Cardiac fibroblast (primary cell): ENCODE results near the gene SCARB2.

ENCODE experiments used
- DNase-seq, 2 donors: peaks; one replicate each; pipeline versions ENCODE4 v3.0.0 to v3.0.0-alpha.2; 2010; ENCODE audit warnings: low read depth in 2 of 2
- H3K4me3 ChIP-seq, 2 donors: replicated peaks in 1 of 2; 1 replicate in 1 of 2; 2 replicates in 1 of 2; pipeline ENCODE4 v1.5.1; 2011; ENCODE audit warnings: low read depth in 2 of 2, low read length in 2 of 2, mild to moderate bottlenecking in 2 of 2, moderate library complexity in 1 of 2
- TF ChIP-seq, protein P1 (sequence below): IDR thresholded peaks from one replicate; pipeline ENCODE4 v1.5.1; 2011; ENCODE audit warnings: low read depth, mild to moderate bottlenecking, low read length, inconsistent platforms

The SCARB2 gene

GRCh38 chr4:76215077-76215476 lies 1.5 kb upstream of the SCARB2 start:
- TF ChIP-seq, protein P1, sequence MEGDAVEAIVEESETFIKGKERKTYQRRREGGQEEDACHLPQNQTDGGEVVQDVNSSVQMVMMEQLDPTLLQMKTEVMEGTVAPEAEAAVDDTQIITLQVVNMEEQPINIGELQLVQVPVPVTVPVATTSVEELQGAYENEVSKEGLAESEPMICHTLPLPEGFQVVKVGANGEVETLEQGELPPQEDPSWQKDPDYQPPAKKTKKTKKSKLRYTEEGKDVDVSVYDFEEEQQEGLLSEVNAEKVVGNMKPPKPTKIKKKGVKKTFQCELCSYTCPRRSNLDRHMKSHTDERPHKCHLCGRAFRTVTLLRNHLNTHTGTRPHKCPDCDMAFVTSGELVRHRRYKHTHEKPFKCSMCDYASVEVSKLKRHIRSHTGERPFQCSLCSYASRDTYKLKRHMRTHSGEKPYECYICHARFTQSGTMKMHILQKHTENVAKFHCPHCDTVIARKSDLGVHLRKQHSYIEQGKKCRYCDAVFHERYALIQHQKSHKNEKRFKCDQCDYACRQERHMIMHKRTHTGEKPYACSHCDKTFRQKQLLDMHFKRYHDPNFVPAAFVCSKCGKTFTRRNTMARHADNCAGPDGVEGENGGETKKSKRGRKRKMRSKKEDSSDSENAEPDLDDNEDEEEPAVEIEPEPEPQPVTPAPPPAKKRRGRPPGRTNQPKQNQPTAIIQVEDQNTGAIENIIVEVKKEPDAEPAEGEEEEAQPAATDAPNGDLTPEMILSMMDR = no peak
- H3K4me3 ChIP-seq = no peak overlapping the region
- DNase-seq = peak in 1 of 2 donors; percentile 51

GRCh38 chr4:76214177-76214675 lies 602 bp upstream of the SCARB2 start:
- TF ChIP-seq, protein P1 = no peak
- peak overlapping the region; percentile 50 to 84 for H3K4me3 ChIP-seq
- DNase-seq = no peak

DNA sequence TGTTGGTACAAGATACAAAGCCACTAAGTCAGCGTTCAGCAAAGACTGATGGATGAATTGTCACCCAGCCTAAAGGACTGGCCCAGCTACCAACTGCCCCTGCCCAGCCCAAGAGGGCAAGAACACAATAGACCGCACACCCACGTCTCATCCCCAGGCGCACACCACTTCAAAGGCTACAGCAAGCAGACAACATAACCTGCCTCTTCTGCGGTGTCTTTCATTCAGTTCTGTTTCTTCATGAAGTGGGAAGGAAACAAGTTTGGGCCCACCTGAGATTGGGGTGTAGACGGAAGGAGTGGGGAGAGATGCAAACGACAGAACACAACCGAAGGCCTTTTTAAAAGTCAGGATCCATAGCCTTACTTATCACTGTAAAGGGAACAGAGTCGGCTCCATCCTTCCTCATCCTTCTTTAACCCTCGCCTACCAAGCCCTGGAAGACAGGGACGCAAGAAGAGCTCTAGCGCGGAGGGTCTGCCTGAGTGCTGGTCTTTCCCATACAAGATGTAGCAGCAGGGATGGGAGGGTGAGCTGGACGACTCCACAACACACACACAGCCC lies 691 bp downstream of the SCARB2 start:
- H3K4me3 ChIP-seq = peak overlapping the region; percentile 71 to 84
- TF ChIP-seq, protein P1 = no peak
- DNase-seq = peak; percentile 48 to 56

GRCh38 chr4:76211769-76212708 lies 1.6 kb downstream of the SCARB2 start:
- H3K4me3 ChIP-seq = peak overlapping the region; percentile 71 to 84
- peak in 1 of 2 donors; percentile 25 for DNase-seq
- TF ChIP-seq, protein P1 = no peak

- peak overlapping the region in 1 of 2 donors; percentile 84 for H3K4me3 ChIP-seq
- TF ChIP-seq, protein P1 = no peak
- DNase-seq = peak in 1 of 2 donors; percentile 26
Observed at GRCh38 chr4:76210452-76210851, 3.2 kb downstream of the SCARB2 start.

GRCh38 chr4:76209881-76210280 lies 3.7 kb downstream of the SCARB2 start:
- H3K4me3 ChIP-seq = no peak overlapping the region

More at GRCh38 chr4:76209881-76210280, 3.7 kb downstream of the SCARB2 start:
- TF ChIP-seq, protein P1 = no peak
- no peak for DNase-seq
